GM19395 (cell line): ENCODE measurements around the gene ZYX.
A peak's percentile ranks its signal among the peaks of the same experiment; 100 is the strongest.
"Not testable (repeated sequence)": the region's sequence is repeated elsewhere in the genome, so short reads cannot be mapped to it uniquely, and the experiment has no call there.

Experiments
- ATAC-seq: cut with Tn5 transposase; IDR thresholded peaks from one replicate; pipeline ENCODE4 v1.9.1; 2021; ENCODE audit warnings: mild to moderate bottlenecking, moderate library complexity; ENCODE audit not compliant: unreplicated experiment

The ZYX gene

GRCh38 chr7:143396625-143397556 lies 15.7 kb downstream of the ZYX start:
- no peak for ATAC-seq

- no peak for ATAC-seq
These were observed 16.8 kb downstream of the ZYX start for GRCh38 chr7:143397710-143398530.

- ATAC-seq, result no peak
These were observed 17.5 kb downstream of the ZYX start for GRCh38 chr7:143398616-143399015.

- no peak for ATAC-seq
These were observed 18.0 kb downstream of the ZYX start for GRCh38 chr7:143399151-143399550.

- ATAC-seq, result no peak
These were observed 18.5 kb downstream of the ZYX start for GRCh38 chr7:143399642-143400041.

GRCh38 chr7:143401265-143401664 lies 20.1 kb downstream of the ZYX start:
- ATAC-seq, result no peak

GRCh38 chr7:143402233-143402632 lies 21.1 kb downstream of the ZYX start:
- ATAC-seq, result not testable (repeated sequence)

- no peak for ATAC-seq
These were observed 24.2 kb downstream of the ZYX start for GRCh38 chr7:143405173-143406001.

GRCh38 chr7:143406002-143406357 lies 24.8 kb downstream of the ZYX start:
- no peak for ATAC-seq

GRCh38 chr7:143407287-143408251 lies 26.4 kb downstream of the ZYX start:
- no peak for ATAC-seq

GRCh38 chr7:143408252-143408685 lies 27.1 kb downstream of the ZYX start:
- ATAC-seq, result no peak

- peak; percentile 53 for ATAC-seq
These were observed 27.8 kb downstream of the ZYX start, which contains the start of gene EPHA1 for GRCh38 chr7:143408686-143409561. Gene EPHA1 (minus strand): TSS chr7:143408856. CDS start chr7:143408805, 51 bp downstream.

- ATAC-seq, result no peak
These were observed 29.4 kb downstream of the ZYX start for GRCh38 chr7:143410521-143411004.

- ATAC-seq, result no peak
These were observed 31.0 kb downstream of the ZYX start for GRCh38 chr7:143411976-143412708.

- ATAC-seq, result no peak
These were observed 32.0 kb downstream of the ZYX start for GRCh38 chr7:143413123-143413522.

- ATAC-seq, result not testable (repeated sequence)
These were observed 34.1 kb downstream of the ZYX start for GRCh38 chr7:143415209-143415608.

GRCh38 chr7:143415742-143416397 lies 34.7 kb downstream of the ZYX start:
- no peak for ATAC-seq
